HEK293T (cell line): ENCODE data around the gene NECTIN3.

ENCODE experiments used
- CTCF ChIA-PET: fragments of 350-600 bp; formaldehyde crosslinking; extraction: SDS; loops from one replicate; lab custom pipeline; 2021; ENCODE audit warnings: antibody characterized with exemption, inconsistent platforms; lab: Yijun Ruan, JAX
- POLR2A ChIA-PET: fragments of 350-600 bp; formaldehyde crosslinking; extraction: SDS; loops from one replicate; lab custom pipeline; 2020; ENCODE audit warnings: antibody characterized with exemption, inconsistent platforms; lab: Yijun Ruan, JAX
- DNase-seq: peaks from one replicate; pipeline ENCODE4 v3.0.0; 2012; ENCODE audit warnings: mixed read lengths; ENCODE audit errors: extremely low spot score
- ARNT ChIP-seq: fragments of 450-650 bp; IDR thresholded peaks from 2 replicates; pipeline ENCODE4 v1.6.1; 2017; ENCODE audit warnings: mild to moderate bottlenecking
- BHLHE40 ChIP-seq: fragments of 450-650 bp; IDR thresholded peaks from 2 replicates; pipeline ENCODE4 v1.6.1; 2016; ENCODE audit warnings: mild to moderate bottlenecking, moderate library complexity, borderline replicate concordance
- CTBP1 ChIP-seq: fragments of 450-650 bp; IDR thresholded peaks from 2 replicates; pipeline ENCODE4 v1.6.1; 2016; ENCODE audit warnings: borderline replicate concordance
- ELF4 ChIP-seq: fragments of 450-650 bp; IDR thresholded peaks from 2 replicates; pipeline ENCODE4 v1.6.1; 2017; ENCODE audit warnings: antibody characterized with exemption
- FOXA1 ChIP-seq: fragments of 450-650 bp; IDR thresholded peaks from 2 replicates; pipeline ENCODE4 v1.6.1; 2016; ENCODE audit warnings: mild to moderate bottlenecking
- FOXK2 ChIP-seq: fragments of 450-650 bp; IDR thresholded peaks from 2 replicates; pipeline ENCODE4 v1.6.1; 2016; ENCODE audit warnings: mild to moderate bottlenecking
- FOXM1 ChIP-seq: fragments of 450-650 bp; IDR thresholded peaks from 2 replicates; pipeline ENCODE4 v1.6.1; 2017; ENCODE audit warnings: mild to moderate bottlenecking, borderline replicate concordance
- HDGF ChIP-seq: fragments of 450-650 bp; IDR thresholded peaks from 2 replicates; pipeline ENCODE4 v1.6.1; 2017; ENCODE audit warnings: antibody characterized with exemption, borderline replicate concordance
- L3MBTL2 ChIP-seq: fragments of 450-650 bp; conservative IDR thresholded peaks from 2 replicates; pipeline ENCODE4 v1.6.1; 2016; ENCODE audit warnings: mild to moderate bottlenecking
- LEF1 ChIP-seq: fragments of 450-650 bp; IDR thresholded peaks from 2 replicates; pipeline ENCODE4 v1.6.1; 2017; ENCODE audit warnings: mild to moderate bottlenecking, borderline replicate concordance
- NFRKB ChIP-seq: fragments of 450-650 bp; IDR thresholded peaks from 2 replicates; pipeline ENCODE4 v1.6.1; 2016; ENCODE audit warnings: mild to moderate bottlenecking, moderate library complexity
- SP1 ChIP-seq: fragments of 450-650 bp; IDR thresholded peaks from 2 replicates; pipeline ENCODE4 v1.6.1; 2017
- SUZ12 ChIP-seq: fragments of 450-650 bp; IDR thresholded peaks from 2 replicates; pipeline ENCODE4 v1.6.1; 2016; ENCODE audit warnings: mild to moderate bottlenecking
- TARDBP ChIP-seq: fragments of 450-650 bp; IDR thresholded peaks from 2 replicates; pipeline ENCODE4 v1.6.1; 2016
- ZNF384 ChIP-seq: fragments of 450-650 bp; IDR thresholded peaks from 2 replicates; pipeline ENCODE4 v1.6.1; 2016
- TF ChIP-seq, protein P1 (sequence below): fragments of 450-650 bp; IDR thresholded peaks from 2 replicates; pipeline ENCODE4 v1.6.1; 2016

The NECTIN3 gene

DNA sequence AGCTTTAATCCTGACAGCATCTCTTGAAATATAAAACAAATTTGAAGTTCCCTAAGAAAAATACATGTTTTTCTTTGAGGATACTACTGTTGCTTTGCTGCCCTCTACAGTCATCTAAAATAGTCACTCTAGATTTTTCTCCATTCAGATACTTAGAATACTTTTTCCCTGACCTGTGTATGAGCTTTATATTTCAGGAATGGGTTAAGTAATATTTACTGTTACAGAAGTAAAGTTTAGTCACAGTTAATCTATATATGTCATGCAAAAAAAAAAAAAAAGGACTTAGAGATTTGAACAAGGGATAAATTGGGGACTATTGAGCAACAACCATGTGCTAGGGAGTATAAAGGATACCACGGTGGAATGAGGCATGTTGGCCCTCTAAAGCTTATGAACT, 8.8 kb downstream of the NECTIN3 start:
- TF ChIP-seq SP1 (no peak), HDGF (no peak), ARNT (no peak), ELF4 (no peak), CTBP1 (no peak), LEF1 (no peak), FOXA1 (no peak), ZNF384 (no peak), FOXM1 (no peak), SUZ12 (no peak), BHLHE40 (no peak), FOXK2 (no peak), L3MBTL2 (no peak), NFRKB (no peak), TARDBP (no peak)
- TF ChIP-seq, protein P1, sequence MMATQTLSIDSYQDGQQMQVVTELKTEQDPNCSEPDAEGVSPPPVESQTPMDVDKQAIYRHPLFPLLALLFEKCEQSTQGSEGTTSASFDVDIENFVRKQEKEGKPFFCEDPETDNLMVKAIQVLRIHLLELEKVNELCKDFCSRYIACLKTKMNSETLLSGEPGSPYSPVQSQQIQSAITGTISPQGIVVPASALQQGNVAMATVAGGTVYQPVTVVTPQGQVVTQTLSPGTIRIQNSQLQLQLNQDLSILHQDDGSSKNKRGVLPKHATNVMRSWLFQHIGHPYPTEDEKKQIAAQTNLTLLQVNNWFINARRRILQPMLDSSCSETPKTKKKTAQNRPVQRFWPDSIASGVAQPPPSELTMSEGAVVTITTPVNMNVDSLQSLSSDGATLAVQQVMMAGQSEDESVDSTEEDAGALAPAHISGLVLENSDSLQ, result no peak
- ChIA-PET CTCF (interaction anchor here (0.6 to 0.7 kb wide), 2 partner anchors 10 to 999 kb away, joined by 3 to 4 read pairs; no protein-coding TSS in a partner anchor), POLR2A (interaction anchor here (0.7 kb wide), 1 partner anchor 186 kb away, joined by 3 read pairs; no protein-coding TSS in a partner anchor)
- DNase-seq, result no peak

DNA sequence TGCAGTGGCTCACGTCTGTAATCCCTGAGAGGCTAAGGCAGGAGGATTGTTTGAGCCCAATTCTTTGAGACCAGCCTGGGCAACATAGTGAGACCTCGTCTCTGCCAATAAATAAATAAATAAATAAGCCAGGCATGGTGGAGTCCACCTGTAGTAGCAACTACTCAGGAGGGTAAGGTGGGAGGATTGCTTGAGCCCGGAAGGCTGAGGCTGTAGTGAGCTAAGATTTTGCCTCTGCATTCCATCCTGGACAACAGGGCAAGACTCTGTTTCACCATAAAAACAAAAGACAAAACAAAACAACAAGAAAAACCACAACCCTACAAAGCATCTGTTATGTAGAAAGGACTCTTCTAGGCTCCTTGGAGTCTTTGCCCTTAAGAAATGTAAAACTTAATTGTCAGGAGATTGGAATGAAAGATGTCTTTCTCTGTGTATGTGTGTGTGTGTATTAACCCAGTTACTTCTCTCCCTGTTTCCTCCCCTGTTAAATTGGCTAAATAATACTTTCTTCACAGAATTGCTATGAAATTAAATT, 9.5 kb downstream of the NECTIN3 start:
- ChIA-PET CTCF (interaction anchor here (0.5 to 0.6 kb wide), 2 partner anchors 11 to 759 kb away, joined by 3 to 4 read pairs; no protein-coding TSS in a partner anchor), POLR2A (no interaction called here)
- TF ChIP-seq L3MBTL2 (no peak), NFRKB (no peak), FOXA1 (no peak), FOXK2 (no peak), CTBP1 (no peak), ELF4 (no peak), SP1 (no peak), FOXM1 (no peak), BHLHE40 (no peak), TARDBP (no peak), HDGF (no peak)
- no peak for DNase-seq

DNA sequence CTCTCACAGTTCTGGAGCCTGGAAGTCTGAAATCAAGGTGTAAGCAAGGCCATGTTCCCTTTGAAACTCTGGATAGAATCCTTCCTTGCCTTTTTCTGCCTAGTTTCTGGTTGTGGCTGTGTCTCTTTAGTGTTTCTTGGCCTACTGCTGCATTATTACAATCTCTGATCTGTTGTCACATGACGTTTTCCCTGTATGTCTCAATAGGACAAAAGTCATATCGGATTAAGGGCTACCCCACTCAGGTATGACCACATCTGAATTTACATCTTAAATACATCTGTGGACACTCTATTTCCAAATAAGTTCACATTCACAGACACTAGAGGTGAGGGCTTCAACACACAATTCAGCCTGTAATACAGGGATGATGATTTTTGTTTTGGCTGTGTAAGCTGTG, 13.3 kb downstream of the NECTIN3 start:
- POLR2A ChIA-PET, result no interaction called here
- CTCF ChIA-PET, result no interaction called here
- no peak for TF ChIP-seq L3MBTL2
- no peak for TF ChIP-seq LEF1
- TF ChIP-seq ZNF384, result no peak
- no peak for DNase-seq

DNA sequence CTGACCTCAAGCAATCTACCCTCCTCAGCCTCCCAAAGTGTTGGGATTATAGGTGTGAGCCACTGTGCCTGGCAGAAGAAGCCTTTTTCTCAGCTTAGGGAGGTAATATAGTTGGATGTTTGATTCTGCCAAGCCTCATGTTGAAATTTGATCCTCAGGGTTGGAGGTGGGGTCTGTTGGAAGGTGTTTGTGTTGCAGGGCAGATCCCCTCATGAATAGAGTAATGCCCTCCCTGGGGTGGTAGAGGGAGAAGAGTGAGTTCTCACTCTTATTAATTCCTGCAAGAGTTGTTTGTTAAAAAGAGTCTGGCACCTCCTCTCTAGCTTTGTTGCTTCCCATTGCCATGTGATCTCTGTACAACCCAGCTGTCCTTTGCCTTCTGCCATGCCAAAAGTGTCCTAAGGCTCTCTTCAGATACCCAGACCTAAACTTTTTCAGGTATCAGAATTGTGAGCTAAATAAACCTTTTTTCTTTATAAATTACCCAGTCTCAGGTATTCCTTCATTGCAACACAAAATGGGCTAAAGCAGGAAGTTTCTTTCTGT, 16.4 kb downstream of the NECTIN3 start:
- ChIA-PET POLR2A (no interaction called here), CTCF (interaction anchor here (0.6 kb wide), 1 partner anchor 8 kb away, joined by 3 read pairs; no protein-coding TSS in a partner anchor)
- DNase-seq, result no peak
- no peak for TF ChIP-seq ARNT
- no peak for TF ChIP-seq SP1
- TF ChIP-seq FOXA1, result no peak
- no peak for TF ChIP-seq SUZ12
- TF ChIP-seq, protein P1, result no peak
- TF ChIP-seq BHLHE40, result no peak
- no peak for TF ChIP-seq LEF1
- no peak for TF ChIP-seq ELF4
- no peak for TF ChIP-seq CTBP1
- TF ChIP-seq HDGF, result no peak
- no peak for TF ChIP-seq NFRKB
- no peak for TF ChIP-seq ZNF384
- TF ChIP-seq FOXM1, result no peak

DNA sequence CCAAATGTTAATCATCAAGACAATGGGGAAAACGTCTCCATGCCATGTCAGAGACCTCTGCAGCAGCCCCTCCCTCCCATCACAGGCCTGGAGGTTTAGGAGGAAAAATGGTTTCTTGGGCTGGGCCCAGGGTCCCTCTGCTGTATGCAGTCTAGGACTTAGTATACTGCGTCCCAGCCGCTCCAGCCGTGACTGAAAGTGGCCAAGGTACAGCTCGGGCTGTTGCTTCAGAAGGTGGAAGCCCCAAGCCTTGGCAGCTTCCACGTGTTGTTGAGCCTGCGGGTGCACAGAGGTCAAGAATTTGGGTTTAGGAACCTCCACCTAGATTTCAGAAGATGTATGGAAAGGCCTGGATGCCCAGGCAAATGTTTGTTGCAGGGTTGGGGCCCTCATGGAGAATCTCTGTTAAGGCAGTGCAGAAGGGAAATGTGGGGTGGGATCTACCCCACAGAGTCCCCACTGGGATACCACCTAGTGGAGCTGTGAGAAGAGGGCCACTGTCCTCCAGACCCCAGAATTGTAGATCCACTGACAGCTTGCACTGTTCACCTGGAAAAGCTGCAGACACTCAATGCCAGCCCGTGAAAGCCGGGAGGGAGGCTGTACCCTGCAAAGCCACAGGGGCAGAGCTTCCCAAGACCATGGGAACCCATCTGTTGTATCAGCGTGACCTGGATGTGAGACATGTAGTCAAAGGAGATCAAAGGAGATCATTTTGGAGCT, 25.0 kb downstream of the NECTIN3 start:
- DNase-seq, result no peak
- CTCF ChIA-PET, result interaction anchor here (0.7 kb wide), 1 partner anchor 8 kb away, joined by 3 read pairs; no protein-coding TSS in a partner anchor
- POLR2A ChIA-PET, result interaction anchor here (1.1 kb wide), 1 partner anchor 16 kb away, joined by 3 read pairs; no protein-coding TSS in a partner anchor
- no peak for TF ChIP-seq FOXK2
- no peak for TF ChIP-seq TARDBP
- no peak for TF ChIP-seq BHLHE40
- TF ChIP-seq SUZ12, result no peak
- no peak for TF ChIP-seq FOXM1
- TF ChIP-seq ARNT, result no peak
- no peak for TF ChIP-seq LEF1
- TF ChIP-seq NFRKB, result no peak
- TF ChIP-seq CTBP1, result no peak
- no peak for TF ChIP-seq ZNF384
- TF ChIP-seq SP1, result no peak
- TF ChIP-seq ELF4, result no peak
- TF ChIP-seq L3MBTL2, result no peak
- TF ChIP-seq, protein P1, result no peak
- no peak for TF ChIP-seq FOXA1
- TF ChIP-seq HDGF, result no peak
